ENCODE data around the gene A2M. TPM values are rescaled to one million over a fixed set of nuclear protein-coding genes. Genes with fewer than 3 reads are reported as not detected.

The A2M gene
- total and polyA plus RNA-seq, 2 of the 8 experiments (the other 6 are each of a cell fraction or from before 2014, with no cell fraction given): 0.15 TPM; not detected in 1

DNA sequence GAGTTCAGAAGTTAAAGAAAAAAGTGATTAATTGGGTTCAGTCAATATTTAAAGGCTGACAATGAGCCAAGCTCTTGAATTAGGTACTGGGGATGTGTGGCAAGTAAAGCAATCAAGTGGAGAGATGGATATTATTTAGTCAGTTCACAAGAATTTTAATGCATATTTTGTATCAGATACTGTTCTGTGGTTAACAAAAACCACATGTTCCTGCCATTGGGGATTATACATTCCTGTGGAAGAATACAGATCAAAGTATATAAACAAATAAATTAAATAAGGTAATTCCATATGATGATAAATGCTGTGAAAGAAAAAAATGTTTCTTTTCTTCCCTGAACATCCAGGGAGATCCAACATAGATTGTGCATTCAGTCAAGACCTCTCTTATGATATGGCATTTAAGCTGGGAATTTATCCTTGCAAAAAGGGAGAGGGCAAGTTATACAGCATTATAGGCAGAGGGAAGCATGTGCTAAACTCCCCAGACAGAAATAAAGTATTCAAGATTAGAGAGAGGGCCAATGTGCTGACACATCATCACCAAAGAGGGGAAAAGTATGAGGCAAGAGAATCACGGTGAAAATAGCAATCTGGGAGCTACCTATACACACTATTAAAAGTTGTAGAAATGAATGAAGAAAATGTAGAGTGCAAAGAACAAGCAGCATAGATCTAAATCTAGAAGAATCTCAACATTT, 17.6 kb upstream of the A2M start:
- H2BK12ac ChIP-seq (ENCODE audit: low read depth, low read length): no peak overlapping the region
- H3K27ac ChIP-seq (ENCODE audit: low read depth, low read length): no peak overlapping the region
- H3K4me3 ChIP-seq (ENCODE audit: extremely low read depth in 1 of 4, insufficient read depth in 2 of 4, low read depth in 3 of 4, low read length in 4 of 4): no peak overlapping the region
- no peak overlapping the region for H4K8ac ChIP-seq (ENCODE audit: extremely low read depth, insufficient read depth, low read length)
- no peak overlapping the region for H3K23ac ChIP-seq (ENCODE audit: insufficient read length)
- H3K4me2 ChIP-seq (ENCODE audit: insufficient read depth in 1 of 2, low read depth in 2 of 2, low read length in 2 of 2): no peak overlapping the region
- CTCF ChIA-PET (ENCODE audit: partially characterized antibody): interaction anchor here (1.3 kb wide), 1 partner anchor 13 kb away, joined by 3 read pairs; no protein-coding TSS in a partner anchor
- no peak overlapping the region for H2BK5ac ChIP-seq (ENCODE audit: low read depth, low read length)
- no peak overlapping the region for H3K4ac ChIP-seq (replicated peaks; ENCODE audit: insufficient read length, low read depth, low read length)
- H4K5ac ChIP-seq (ENCODE audit: insufficient read length, low read depth, low read length): no peak overlapping the region
- H4K20me1 ChIP-seq (replicated peaks in 1 of 2; ENCODE audit: control insufficient read depth in 1 of 2, insufficient read depth in 2 of 2, low read length in 2 of 2): no peaks in the 10 kb centered on the region
- H3K14ac ChIP-seq (ENCODE audit: insufficient read length): no peak overlapping the region
- no peak overlapping the region for H2AK5ac ChIP-seq (ENCODE audit: low read depth, low read length)
- no peak overlapping the region for H4K91ac ChIP-seq (replicated peaks; ENCODE audit: insufficient read length, low read length)
- no peaks in the 10 kb centered on the region for H3K23me2 ChIP-seq (ENCODE audit: low read depth, low read length)
- DNase-seq (ENCODE audit: low read depth in 1 of 2, low spot score in 2 of 2): no peak
- H3K36me3 ChIP-seq (ENCODE audit: control insufficient read depth in 2 of 4, insufficient read depth in 4 of 4, low read length in 3 of 4): no peaks in the 10 kb centered on the region
- no peaks in the 10 kb centered on the region for H3K79me2 ChIP-seq (ENCODE audit: control insufficient read depth in 1 of 2, insufficient read depth in 2 of 2, low read length in 2 of 2)
- 94% methylated on average over 1 of the region's 1 CpG; no CpG with 5 or more reads in 1 of the 2 experiments for WGBS, 2 experiments (ENCODE audit: extremely low coverage in 1 of 2, insufficient coverage in 1 of 2, insufficient read length in 1 of 2, insufficient replicate concordance in 2 of 2, low coverage in 1 of 2, low lambda C conversion rate in 2 of 2, missing lambda C conversion rate in 1 of 2)
- no peak overlapping the region for H2BK20ac ChIP-seq (ENCODE audit: low read length)
- no peak overlapping the region for H2BK120ac ChIP-seq (replicated peaks; ENCODE audit: low read depth, low read length)
- H3K79me1 ChIP-seq (ENCODE audit: low read depth, low read length): no peaks in the 10 kb centered on the region
- H3K18ac ChIP-seq (ENCODE audit: extremely low read depth, low read length): no peak overlapping the region
- peaks cover 0 to 4% of the 10 kb centered on the region in 2 experiments; a peak in 1 of 4 replicates for H3K9me3 ChIP-seq (ENCODE audit: insufficient read depth in 2 of 2, low read depth in 1 of 2, low read length in 1 of 2)
- H3K4me1 ChIP-seq (replicated peaks in 1 of 4; ENCODE audit: control insufficient read depth in 3 of 4, insufficient read depth in 4 of 4, low read length in 3 of 4): no peaks in the 10 kb centered on the region
- no peak overlapping the region for H3K9ac ChIP-seq (replicated peaks in 1 of 4; ENCODE audit: extremely low read depth in 1 of 4, low read depth in 3 of 4, low read length in 3 of 4)
- POLR2A ChIA-PET (ENCODE audit: partially characterized antibody): no interaction called here
- no peak overlapping the region for H3K56ac ChIP-seq (replicated peaks; ENCODE audit: insufficient read length, low read depth, low read length)
- no peak overlapping the region for H2AFZ ChIP-seq (ENCODE audit: low read length)
- no peak overlapping the region for H2BK15ac ChIP-seq (ENCODE audit: low read length)
- no peaks in the 10 kb centered on the region for H3K27me3 ChIP-seq (replicated peaks in 1 of 4; ENCODE audit: control insufficient read depth in 3 of 4, extremely low read depth in 1 of 4, insufficient read depth in 3 of 4, low read length in 3 of 4)
- FAIRE-seq: no peak
- no peak for TF ChIP-seq GTF2F1 (IDR thresholded peaks at IDR 0.05; ENCODE audit: borderline replicate concordance, low read depth, low read length)
- TF ChIP-seq SIRT6 (IDR thresholded peaks at IDR 0.05; ENCODE audit: low read length): no peak
- no peak for TF ChIP-seq EZH2 (IDR thresholded peaks at IDR 0.05; ENCODE audit: low read depth, low read length, severe bottlenecking)
- TF ChIP-seq SIX5 (IDR thresholded peaks at IDR 0.05; ENCODE audit: low read depth, low read length): no peak
- no peak for TF ChIP-seq TBP (IDR thresholded peaks at IDR 0.05; ENCODE audit: low read depth, low read length)
- no peak for TF ChIP-seq TAF7 (optimal IDR thresholded peaks at IDR 0.05; ENCODE audit: borderline replicate concordance, low read depth, low read length)
- TF ChIP-seq TAF1 (IDR thresholded peaks at IDR 0.05; ENCODE audit: low read depth, low read length): no peak
- TF ChIP-seq PHF8 (conservative IDR thresholded peaks at IDR 0.05; ENCODE audit: low read depth, low read length): no peak
- no peak for TF ChIP-seq SIN3A (conservative IDR thresholded peaks at IDR 0.05 in 1 of 2, IDR thresholded peaks at IDR 0.05 in 1 of 2; ENCODE audit: low read depth in 1 of 2, low read length in 2 of 2)
- no peak for TF ChIP-seq JUND (IDR thresholded peaks at IDR 0.05; ENCODE audit: low read length)
- no peak for TF ChIP-seq TCF12 (IDR thresholded peaks at IDR 0.05; ENCODE audit: low read depth, low read length)
- TF ChIP-seq HDAC2 (IDR thresholded peaks at IDR 0.05; ENCODE audit: borderline replicate concordance in 1 of 2, low read depth in 2 of 2, low read length in 2 of 2): no peak
- no peak for TF ChIP-seq HDAC6 (IDR thresholded peaks at IDR 0.05; ENCODE audit: low read depth, low read length)

Measured in H1 (cell line).